ENCODE data around the gene ATF4. TPM values are rescaled to one million over a fixed set of nuclear protein-coding genes. Genes with fewer than 3 reads are reported as not detected.

The ATF4 gene
- total and polyA plus RNA-seq, 8 donors = 155 to 929 (median 419) TPM

DNA sequence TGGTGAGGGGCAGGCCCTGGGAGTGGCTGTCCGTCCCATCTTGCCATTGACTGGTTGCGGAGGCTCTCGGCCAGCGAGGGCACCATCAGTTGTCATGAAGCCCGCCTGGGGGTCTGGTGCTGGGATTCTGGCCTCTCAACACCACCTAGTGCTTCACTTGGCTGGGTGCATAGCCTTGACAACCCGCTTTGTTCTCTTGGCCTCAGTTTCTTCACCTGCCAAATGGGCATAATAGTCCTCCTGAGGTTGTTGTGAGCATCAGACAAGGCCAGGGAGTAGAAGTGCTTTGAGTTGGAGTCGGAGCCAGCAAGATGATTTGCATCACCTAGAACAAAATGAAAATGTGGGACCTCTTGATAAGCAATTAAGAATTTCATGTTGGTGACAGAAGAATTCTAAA lies 48.7 kb downstream of the ATF4 start:
- Histone ChIP-seq H3K36me3 (no peaks in the 10 kb centered on the region), H3K9me3 (no peaks in the 10 kb centered on the region), H3K4me1 (no peaks in the 10 kb centered on the region), H3K27me3 (peaks cover 0 to 39% (median 6%) of the 10 kb centered on the region in 3 donors), H3K27ac (no peak overlapping the region), H3K4me3 (no peak overlapping the region)
- no peak for DNase-seq
- TF ChIP-seq, protein P1, sequence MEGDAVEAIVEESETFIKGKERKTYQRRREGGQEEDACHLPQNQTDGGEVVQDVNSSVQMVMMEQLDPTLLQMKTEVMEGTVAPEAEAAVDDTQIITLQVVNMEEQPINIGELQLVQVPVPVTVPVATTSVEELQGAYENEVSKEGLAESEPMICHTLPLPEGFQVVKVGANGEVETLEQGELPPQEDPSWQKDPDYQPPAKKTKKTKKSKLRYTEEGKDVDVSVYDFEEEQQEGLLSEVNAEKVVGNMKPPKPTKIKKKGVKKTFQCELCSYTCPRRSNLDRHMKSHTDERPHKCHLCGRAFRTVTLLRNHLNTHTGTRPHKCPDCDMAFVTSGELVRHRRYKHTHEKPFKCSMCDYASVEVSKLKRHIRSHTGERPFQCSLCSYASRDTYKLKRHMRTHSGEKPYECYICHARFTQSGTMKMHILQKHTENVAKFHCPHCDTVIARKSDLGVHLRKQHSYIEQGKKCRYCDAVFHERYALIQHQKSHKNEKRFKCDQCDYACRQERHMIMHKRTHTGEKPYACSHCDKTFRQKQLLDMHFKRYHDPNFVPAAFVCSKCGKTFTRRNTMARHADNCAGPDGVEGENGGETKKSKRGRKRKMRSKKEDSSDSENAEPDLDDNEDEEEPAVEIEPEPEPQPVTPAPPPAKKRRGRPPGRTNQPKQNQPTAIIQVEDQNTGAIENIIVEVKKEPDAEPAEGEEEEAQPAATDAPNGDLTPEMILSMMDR (IDR thresholded peaks at IDR 0.05) = no peak
- TF ChIP-seq POLR2A (IDR thresholded peaks at IDR 0.05) = no peak
- TF ChIP-seq POLR2AphosphoS5 (IDR thresholded peaks at IDR 0.05) = no peak
- TF ChIP-seq EP300 (IDR thresholded peaks at IDR 0.05) = no peak
- intact Hi-C loops (cut with DNase I; ENCODE audit: low total_unique reads) = no loop called here
- WGBS, 5 donors = 93 to 96% (median 95%) methylated on average over 6 to 7 of the region's 7 CpGs

DNA sequence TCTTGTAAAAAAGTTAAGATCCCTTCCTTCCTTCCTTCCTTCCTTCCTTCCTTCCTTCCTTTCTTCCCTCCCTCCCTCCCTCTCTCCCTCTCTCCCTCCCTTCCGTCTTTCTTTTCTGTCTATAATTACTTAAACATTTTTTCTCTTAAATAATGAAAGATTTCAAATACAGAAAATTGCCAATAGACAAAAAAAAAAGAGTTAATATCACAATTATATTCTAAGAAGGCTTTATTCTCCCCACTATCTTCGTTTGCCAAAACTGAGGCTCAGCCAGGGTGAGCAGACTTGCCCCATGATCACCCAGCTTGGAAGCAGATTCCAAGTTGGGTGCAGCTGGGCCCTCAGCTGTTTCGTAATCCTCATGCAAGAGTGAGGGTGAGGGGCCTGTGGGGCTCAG lies 49.9 kb downstream of the ATF4 start:
- TF ChIP-seq POLR2AphosphoS5 (IDR thresholded peaks at IDR 0.05) (no peak), POLR2A (IDR thresholded peaks at IDR 0.05) (no peak), EP300 (IDR thresholded peaks at IDR 0.05) (no peak)
- TF ChIP-seq, protein P1 (IDR thresholded peaks at IDR 0.05) = no peak
- H3K27me3 ChIP-seq = peaks cover 0 to 30% (median 6%) of the 10 kb centered on the region in 3 donors
- DNase-seq = no peak
- no peaks in the 10 kb centered on the region for H3K9me3 ChIP-seq
- H3K36me3 ChIP-seq = no peaks in the 10 kb centered on the region
- no peak overlapping the region for H3K27ac ChIP-seq
- H3K4me3 ChIP-seq = no peak overlapping the region
- intact Hi-C loops (cut with DNase I; ENCODE audit: low total_unique reads) = no loop called here
- 76 to 84% (median 80%) methylated on average over 3 of the region's 3 CpGs for WGBS, 5 donors
- no peaks in the 10 kb centered on the region for H3K4me1 ChIP-seq

DNA sequence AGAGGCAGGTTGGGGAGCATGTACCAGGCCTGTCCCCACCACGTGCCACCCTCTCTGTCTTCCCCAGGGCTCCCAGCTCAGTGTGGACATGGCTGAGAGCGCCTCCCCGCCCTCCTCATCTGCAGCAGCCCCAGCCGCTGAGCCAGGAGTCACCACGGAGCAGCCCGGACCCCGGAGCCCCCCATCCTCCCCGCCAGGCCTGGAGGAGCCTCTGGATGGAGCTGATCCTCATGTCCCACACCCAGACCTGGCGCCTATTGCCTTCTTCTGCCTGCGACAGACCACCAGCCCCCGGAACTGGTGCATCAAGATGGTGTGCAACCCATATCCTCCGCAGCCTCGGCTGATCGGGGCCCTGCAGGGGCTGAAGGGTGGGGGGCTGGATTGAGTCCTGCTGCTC lies 50.3 kb downstream of the ATF4 start, which contains the start of gene CACNA1I:
TSS of gene CACNA1I (plus strand) at position 89 of the 400 bp plus-strand sequence. CDS start at position 89, 0 bp downstream.
- WGBS, 5 donors = 75 to 96% (median 82%) methylated on average over 4 to 14 of the region's 14 CpGs
- no peak within 1 kb of the TSS for H3K4me3 ChIP-seq
- H3K4me1 ChIP-seq = no peaks in the 10 kb centered on the region
- DNase-seq = no peak
- H3K27me3 ChIP-seq = peaks cover 0 to 25% (median 6%) of the 10 kb centered on the region in 3 donors
- TF ChIP-seq, protein P1 (IDR thresholded peaks at IDR 0.05) = no peak
- TF ChIP-seq EP300 (IDR thresholded peaks at IDR 0.05) (no peak), POLR2AphosphoS5 (IDR thresholded peaks at IDR 0.05) (no peak), POLR2A (IDR thresholded peaks at IDR 0.05) (no peak)
- intact Hi-C loops (cut with DNase I; ENCODE audit: low total_unique reads) = no loop called here
- H3K27ac ChIP-seq = no peak within 1 kb of the TSS
- H3K36me3 ChIP-seq = no peaks in the 10 kb centered on the region
- no peaks in the 10 kb centered on the region for H3K9me3 ChIP-seq

DNA sequence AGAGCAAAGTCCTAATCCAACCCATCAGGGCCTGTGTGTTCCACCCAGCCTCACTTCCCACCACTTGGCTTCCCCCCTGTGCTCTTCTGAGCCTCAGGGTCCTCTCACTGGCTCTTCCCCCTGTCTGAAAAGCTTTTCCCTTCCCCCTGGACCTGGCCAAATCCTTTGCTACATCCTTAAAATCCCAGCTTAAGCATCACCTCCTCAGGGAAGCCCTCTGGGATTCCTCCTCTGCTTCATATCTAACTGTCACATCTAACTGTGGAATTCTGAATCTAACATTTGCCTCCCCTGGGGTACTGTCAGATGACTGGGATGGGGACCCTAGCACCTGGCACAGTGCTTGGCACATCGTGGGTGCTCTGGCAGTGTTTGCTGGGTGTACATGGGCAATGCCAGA lies 51.2 kb downstream of the ATF4 start:
- TF ChIP-seq EP300 (IDR thresholded peaks at IDR 0.05) (no peak), POLR2AphosphoS5 (IDR thresholded peaks at IDR 0.05) (no peak), POLR2A (IDR thresholded peaks at IDR 0.05) (no peak)
- TF ChIP-seq, protein P1 (IDR thresholded peaks at IDR 0.05) = no peak

More for the DNA sequence above, 51.2 kb downstream of the ATF4 start:
- Histone ChIP-seq H3K9me3 (no peaks in the 10 kb centered on the region), H3K36me3 (no peaks in the 10 kb centered on the region), H3K27ac (no peak overlapping the region), H3K4me1 (no peaks in the 10 kb centered on the region), H3K27me3 (peaks cover 0 to 25% (median 6%) of the 10 kb centered on the region in 3 donors), H3K4me3 (no peak overlapping the region)
- no peak for DNase-seq
- intact Hi-C loops (cut with DNase I; ENCODE audit: low total_unique reads) = no loop called here
- 41 to 57% (median 47%) methylated on average over 1 of the region's 1 CpG for WGBS, 5 donors

Other genes with a start within 250 kb of the ATF4 start
- 1,000 to 10,000 TPM in 4 of 5 donors, 100 to 1,000 TPM in 1; 940 to 2,730 (median 1,959) TPM for gene RPL3, start 200.9 kb upstream of the ATF4 start, total RNA-seq
- gene RPL3, start 200.9 kb upstream of the ATF4 start, polyA plus RNA-seq = 1,000 to 10,000 TPM; 2,938 to 5,267 (median 3,478) TPM
- gene SYNGR1, start 170.6 kb upstream of the ATF4 start, total RNA-seq = 1 to 10 TPM in 4 of 5 donors, under 1 TPM in 1; 0.45 to 9.3 (median 5.2) TPM
- gene SYNGR1, start 170.6 kb upstream of the ATF4 start, polyA plus RNA-seq = 10 to 100 TPM in 1 of 3 donors, 1 to 10 TPM in 2; 7.3 to 18.1 (median 7.8) TPM
- gene TAB1, start 120.8 kb upstream of the ATF4 start, total RNA-seq = 10 to 100 TPM; 11.9 to 76.8 (median 19.1) TPM
- gene TAB1, start 120.8 kb upstream of the ATF4 start, polyA plus RNA-seq = 10 to 100 TPM; 12.8 to 13.9 (median 13.4) TPM
- 10 to 100 TPM in 1 of 5 donors, 1 to 10 TPM in 3, under 1 TPM in 1; 0.89 to 12.0 (median 1.8) TPM for gene MGAT3, start 63.5 kb upstream of the ATF4 start, total RNA-seq
- gene MGAT3, start 63.5 kb upstream of the ATF4 start, polyA plus RNA-seq = 1 to 10 TPM; 1.1 to 2.9 (median 1.4) TPM
- 10 to 100 TPM; 15.8 to 47.3 (median 20.0) TPM for gene MIEF1, start 18.3 kb upstream of the ATF4 start, total RNA-seq
- gene MIEF1, start 18.3 kb upstream of the ATF4 start, polyA plus RNA-seq = 1 to 10 TPM; 5.1 to 9.5 (median 8.8) TPM
- 100 to 1,000 TPM in 2 of 5 donors, 10 to 100 TPM in 3; 36.9 to 684 (median 86.5) TPM for gene RPS19BP1, start 12.2 kb downstream of the ATF4 start, total RNA-seq
- 100 to 1,000 TPM; 195 to 221 (median 200) TPM for gene RPS19BP1, start 12.2 kb downstream of the ATF4 start, polyA plus RNA-seq
- gene CACNA1I, start 50.2 kb downstream of the ATF4 start, total RNA-seq = 1 to 10 TPM in 1 of 5 donors, under 1 TPM in 2, not detected in 2; 0.29 to 4.0 (median 0.37) TPM
- under 1 TPM; 0.06 to 0.15 (median 0.08) TPM for gene CACNA1I, start 50.2 kb downstream of the ATF4 start, polyA plus RNA-seq

Data from stomach (tissue), 9 donors.